GM12874 (cell line): ENCODE results near the gene TLR1.

Source experiments
- CTCF ChIP-seq: IDR thresholded peaks from 2 replicates; pipeline ENCODE4 v1.5.1; 2011; ENCODE audit warnings: low read depth, mild to moderate bottlenecking, control low read depth, low read length, moderate library complexity; ENCODE audit not compliant: insufficient read depth

The TLR1 gene

GRCh38 chr4:38781854-38782261 lies 22.7 kb downstream of the TLR1 start:
- no peak for TF ChIP-seq CTCF

GRCh38 chr4:38780833-38781484 lies 23.6 kb downstream of the TLR1 start:
- no peak for TF ChIP-seq CTCF

- TF ChIP-seq CTCF: no peak
Measured at GRCh38 chr4:38779790-38780189, 24.8 kb downstream of the TLR1 start.

- no peak for TF ChIP-seq CTCF
Measured at GRCh38 chr4:38775326-38775725, 29.3 kb downstream of the TLR1 start.

GRCh38 chr4:38774181-38774955 lies 30.2 kb downstream of the TLR1 start:
- TF ChIP-seq CTCF: no peak

- TF ChIP-seq CTCF: no peak
Measured at GRCh38 chr4:38769857-38770256, 34.7 kb downstream of the TLR1 start.

GRCh38 chr4:38769441-38769840 lies 35.1 kb downstream of the TLR1 start:
- TF ChIP-seq CTCF: no peak
